OCI-M2 (cell line): Measurements from ENCODE around the gene PNMT.

Source experiments
- DNase-seq: peaks from one replicate; lab custom pipeline; 2025; ENCODE audit not compliant: unreplicated experiment; lab: John Stamatoyannopoulos, UW

PNMT gene

GRCh38 chr17:39633570-39634183, 34.6 kb upstream of the PNMT start:
- no peak for DNase-seq

- no peak for DNase-seq
These were observed 33.8 kb upstream of the PNMT start for GRCh38 chr17:39634384-39634871.

- DNase-seq: no peak
These were observed 32.6 kb upstream of the PNMT start for GRCh38 chr17:39635614-39636176.

- no peak for DNase-seq
These were observed 31.7 kb upstream of the PNMT start for GRCh38 chr17:39636587-39636926.

- no peak for DNase-seq
These were observed 31.1 kb upstream of the PNMT start, which contains the start of gene STARD3 for GRCh38 chr17:39636927-39637736. Gene STARD3, plus strand, starts transcription at chr17:39637144. Its CDS starts 16,388 bp downstream, at chr17:39653532.

- no peak for DNase-seq
These were observed 29.9 kb upstream of the PNMT start for GRCh38 chr17:39638317-39638716.

GRCh38 chr17:39639043-39639442, 29.2 kb upstream of the PNMT start:
- DNase-seq: no peak

GRCh38 chr17:39639566-39640458, 28.4 kb upstream of the PNMT start:
- no peak for DNase-seq

GRCh38 chr17:39640591-39641031, 27.6 kb upstream of the PNMT start:
- no peak for DNase-seq

- DNase-seq: no peak
These were observed 27.2 kb upstream of the PNMT start for GRCh38 chr17:39641097-39641496.

- no peak for DNase-seq
These were observed 26.4 kb upstream of the PNMT start for GRCh38 chr17:39641883-39642282.

- no peak for DNase-seq
These were observed 25.8 kb upstream of the PNMT start for GRCh38 chr17:39642291-39643074.

- no peak for DNase-seq
These were observed 25.0 kb upstream of the PNMT start for GRCh38 chr17:39643271-39643670.

GRCh38 chr17:39647256-39647655, 21.0 kb upstream of the PNMT start:
- no peak for DNase-seq

- DNase-seq: no peak
These were observed 19.5 kb upstream of the PNMT start for GRCh38 chr17:39648616-39649366.

- DNase-seq: no peak
These were observed 18.1 kb upstream of the PNMT start for GRCh38 chr17:39650121-39650579.

- DNase-seq: no peak
These were observed 16.2 kb upstream of the PNMT start for GRCh38 chr17:39651923-39652586.

- no peak for DNase-seq
These were observed 15.5 kb upstream of the PNMT start for GRCh38 chr17:39652587-39653315.
